DOHH2 (cell line): Measurements from ENCODE around the gene SEPTIN5.

Experiments used
- EZH2phosphoT487 ChIP-seq: fragments of 200-600 bp; sonication (generic); IDR thresholded peaks from 2 replicates; pipeline ENCODE4 v1.6.1; 2017; ENCODE audit warnings: borderline replicate concordance, mild to moderate bottlenecking, antibody characterized with exemption, low read length, moderate library complexity, mixed read lengths
- TF ChIP-seq, protein P1 (sequence below): fragments of 200-600 bp; sonication (generic); IDR thresholded peaks from one replicate; pipeline ENCODE4 v1.5.1; 2014; ENCODE audit warnings: antibody characterized with exemption, mild to moderate bottlenecking, low read depth, low read length; ENCODE audit not compliant: poor library complexity, severe bottlenecking

DNA sequence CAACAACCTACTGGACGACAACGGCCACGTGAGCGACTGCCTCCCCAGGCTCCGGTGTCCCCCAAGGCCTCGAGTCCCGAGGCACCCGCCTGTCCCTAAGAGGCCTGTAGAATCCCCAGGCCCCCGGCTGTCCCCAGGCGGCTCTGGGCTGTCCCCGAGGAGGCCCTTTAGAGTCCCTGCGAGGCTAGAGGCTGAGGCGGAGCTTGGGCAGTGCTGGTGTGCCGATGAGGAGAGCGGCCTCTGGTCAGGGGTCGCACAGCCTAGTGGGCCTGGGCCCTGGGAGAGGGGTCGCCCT, 49.9 kb downstream of the SEPTIN5 start:
- TF ChIP-seq, protein P1, sequence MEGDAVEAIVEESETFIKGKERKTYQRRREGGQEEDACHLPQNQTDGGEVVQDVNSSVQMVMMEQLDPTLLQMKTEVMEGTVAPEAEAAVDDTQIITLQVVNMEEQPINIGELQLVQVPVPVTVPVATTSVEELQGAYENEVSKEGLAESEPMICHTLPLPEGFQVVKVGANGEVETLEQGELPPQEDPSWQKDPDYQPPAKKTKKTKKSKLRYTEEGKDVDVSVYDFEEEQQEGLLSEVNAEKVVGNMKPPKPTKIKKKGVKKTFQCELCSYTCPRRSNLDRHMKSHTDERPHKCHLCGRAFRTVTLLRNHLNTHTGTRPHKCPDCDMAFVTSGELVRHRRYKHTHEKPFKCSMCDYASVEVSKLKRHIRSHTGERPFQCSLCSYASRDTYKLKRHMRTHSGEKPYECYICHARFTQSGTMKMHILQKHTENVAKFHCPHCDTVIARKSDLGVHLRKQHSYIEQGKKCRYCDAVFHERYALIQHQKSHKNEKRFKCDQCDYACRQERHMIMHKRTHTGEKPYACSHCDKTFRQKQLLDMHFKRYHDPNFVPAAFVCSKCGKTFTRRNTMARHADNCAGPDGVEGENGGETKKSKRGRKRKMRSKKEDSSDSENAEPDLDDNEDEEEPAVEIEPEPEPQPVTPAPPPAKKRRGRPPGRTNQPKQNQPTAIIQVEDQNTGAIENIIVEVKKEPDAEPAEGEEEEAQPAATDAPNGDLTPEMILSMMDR = no peak
- no peak for TF ChIP-seq EZH2phosphoT487
